Activated naive CD4-positive, alpha-beta T cell treated with anti-CD3 and anti-CD28 coated beads, Interleukin-2, amount 10 ng/mL, durations not matched to agents 7 days and 5 days (primary cell): Measurements from ENCODE around the gene TRIM26.
"Not testable (repeated sequence)": the region's sequence is repeated elsewhere in the genome, so short reads cannot be mapped to it uniquely, and the experiment has no call there.

Source experiments
- CTCF ChIA-PET: fragments of 350-600 bp; sonication (Branson Sonifier 250); formaldehyde crosslinking; loops from one replicate; lab custom pipeline; 2021; ENCODE audit warnings: antibody characterized with exemption; lab: Charles Lee
- DNase-seq: peaks from one replicate; pipeline ENCODE4 v3.0.0-alpha.2; 2020
- H3K27ac Mint-ChIP-seq: one replicate; pipeline ENCODE4 v1.8.0; 2021; ENCODE audit warnings: mild to moderate bottlenecking, moderate library complexity, mixed read lengths
- H3K27me3 Mint-ChIP-seq: one replicate; pipeline ENCODE4 v1.8.0; 2021; ENCODE audit warnings: mild to moderate bottlenecking, mixed read lengths
- H3K36me3 Mint-ChIP-seq: one replicate; pipeline ENCODE4 v1.8.0; 2021; ENCODE audit warnings: mixed read lengths
- H3K4me1 Mint-ChIP-seq: one replicate; pipeline ENCODE4 v1.8.0; 2021; ENCODE audit warnings: mixed read lengths
- H3K4me3 Mint-ChIP-seq: one replicate; pipeline ENCODE4 v1.8.0; 2021; ENCODE audit warnings: mild to moderate bottlenecking, moderate library complexity, mixed read lengths
- H3K9me3 Mint-ChIP-seq: one replicate; pipeline ENCODE4 v1.8.0; 2021; ENCODE audit warnings: mixed read lengths

The TRIM26 gene

DNA sequence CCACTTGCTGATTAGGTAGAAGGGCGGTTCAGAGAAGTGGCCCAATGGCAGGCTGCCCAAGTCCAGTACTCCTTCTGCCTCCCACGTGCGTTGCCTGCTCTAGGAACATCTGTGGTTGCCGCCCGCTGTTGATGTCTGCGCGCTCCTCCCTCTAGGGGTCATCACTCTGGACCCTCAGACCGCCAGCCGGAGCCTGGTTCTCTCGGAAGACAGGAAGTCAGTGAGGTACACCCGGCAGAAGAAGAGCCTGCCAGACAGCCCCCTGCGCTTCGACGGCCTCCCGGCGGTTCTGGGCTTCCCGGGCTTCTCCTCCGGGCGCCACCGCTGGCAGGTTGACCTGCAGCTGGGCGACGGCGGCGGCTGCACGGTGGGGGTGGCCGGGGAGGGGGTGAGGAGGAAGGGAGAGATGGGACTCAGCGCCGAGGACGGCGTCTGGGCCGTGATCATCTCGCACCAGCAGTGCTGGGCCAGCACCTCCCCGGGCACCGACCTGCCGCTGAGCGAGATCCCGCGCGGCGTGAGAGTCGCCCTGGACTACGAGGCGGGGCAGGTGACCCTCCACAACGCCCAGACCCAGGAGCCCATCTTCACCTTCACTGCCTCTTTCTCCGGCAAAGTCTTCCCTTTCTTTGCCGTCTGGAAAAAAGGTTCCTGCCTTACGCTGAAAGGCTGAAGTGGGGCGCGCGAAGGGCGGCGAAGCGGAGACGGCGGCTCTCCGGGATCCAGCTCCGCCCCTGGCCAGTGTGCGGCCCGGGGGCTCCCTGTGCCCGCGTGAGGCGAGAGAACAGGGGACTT lies 41.3 kb downstream of the TRIM26 start:
- Mint-ChIP-seq H3K27ac (no peak overlapping the region), H3K4me1 (peaks cover 18% of the 10 kb centered on the region), H3K4me3 (no peak overlapping the region), H3K9me3 (no peaks in the 10 kb centered on the region), H3K27me3 (peaks cover 74% of the 10 kb centered on the region), H3K36me3 (no peaks in the 10 kb centered on the region)
- DNase-seq, result no peak
- CTCF ChIA-PET, result interaction anchor here (1.0 to 2.2 kb wide), 5 partner anchors 29 to 70 kb away, joined by 4 to 13 read pairs (median 6); no protein-coding TSS in a partner anchor

DNA sequence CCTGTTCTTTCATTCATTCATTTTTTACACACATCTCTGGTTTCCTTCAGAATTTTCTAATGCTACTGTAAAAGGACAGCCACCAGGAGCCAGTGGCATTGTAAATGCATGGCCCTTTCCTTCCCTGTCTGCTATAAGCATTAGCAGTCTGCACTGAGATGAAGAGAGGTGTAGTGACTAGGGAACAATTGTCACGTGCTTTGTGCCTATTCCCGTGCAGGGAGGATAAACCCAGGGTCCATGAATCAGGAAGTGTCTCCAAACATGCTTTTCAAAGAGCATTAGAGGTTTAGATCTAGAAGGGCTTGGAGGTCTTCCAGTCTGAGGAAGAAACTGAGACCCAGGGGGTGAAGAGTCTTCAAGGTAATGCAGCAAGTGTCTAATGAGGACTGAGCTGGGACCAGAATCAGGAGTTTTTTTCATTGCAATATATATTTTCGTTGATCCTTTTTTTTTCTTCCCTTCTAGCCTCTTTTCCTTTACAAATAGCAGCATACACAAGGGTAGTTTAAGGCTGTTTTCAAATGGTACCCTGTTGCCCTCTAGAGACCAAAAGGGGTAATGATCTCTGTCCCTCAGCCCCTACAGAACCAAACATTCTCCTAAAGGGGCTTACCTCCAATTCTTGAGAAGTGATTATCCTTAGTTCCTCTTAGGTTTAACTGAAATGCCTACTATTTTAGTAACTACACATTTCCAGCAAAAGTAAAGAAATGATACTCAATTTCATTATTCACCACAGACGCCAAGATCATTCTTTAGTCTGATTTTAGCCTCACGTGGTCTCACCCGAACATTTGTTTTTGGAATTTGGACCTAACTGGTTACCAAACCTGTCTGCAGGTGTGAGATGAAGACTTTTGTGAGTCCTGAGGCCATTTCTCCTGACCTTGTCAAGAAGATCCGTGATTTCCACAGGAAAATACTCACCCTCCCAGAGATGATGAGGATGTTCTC lies 43.3 kb downstream of the TRIM26 start:
- CTCF ChIA-PET, result interaction anchor here (1.2 to 2.2 kb wide), 5 partner anchors 18 to 67 kb away, joined by 3 to 13 read pairs (median 6); no protein-coding TSS in a partner anchor
- Mint-ChIP-seq H3K4me1 (peaks cover 21% of the 10 kb centered on the region), H3K27ac (no peak overlapping the region), H3K4me3 (no peak overlapping the region), H3K36me3 (no peaks in the 10 kb centered on the region), H3K27me3 (peaks cover 56% of the 10 kb centered on the region), H3K9me3 (no peaks in the 10 kb centered on the region)
- no peak for DNase-seq

DNA sequence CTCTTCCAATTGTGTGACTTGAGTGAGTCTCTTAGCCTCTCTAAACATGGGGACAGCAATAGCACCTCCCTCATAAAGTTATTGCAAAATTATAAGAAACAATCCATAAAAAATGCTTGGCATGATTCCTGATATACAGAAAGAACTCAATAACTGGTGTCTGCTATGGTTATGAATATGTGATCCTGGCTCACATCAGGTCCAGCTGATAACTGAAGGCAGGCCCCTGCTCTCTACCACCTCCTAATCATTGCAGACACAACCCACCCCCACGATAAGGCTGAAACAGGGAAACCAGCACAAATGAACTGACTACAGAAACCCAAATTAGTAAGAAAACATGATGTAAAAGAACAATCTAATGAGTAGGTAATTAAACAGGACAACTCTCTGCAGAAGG lies 44.5 kb downstream of the TRIM26 start:
- Mint-ChIP-seq H3K9me3 (no peaks in the 10 kb centered on the region), H3K36me3 (no peaks in the 10 kb centered on the region), H3K4me1 (peaks cover 28% of the 10 kb centered on the region), H3K27me3 (peaks cover 60% of the 10 kb centered on the region), H3K4me3 (no peak overlapping the region), H3K27ac (no peak overlapping the region)
- DNase-seq, result no peak
- CTCF ChIA-PET, result interaction anchor here (0.9 to 3.7 kb wide), 8 partner anchors 18 to 98 kb away, joined by 3 to 41 read pairs (median 4); no protein-coding TSS in a partner anchor

DNA sequence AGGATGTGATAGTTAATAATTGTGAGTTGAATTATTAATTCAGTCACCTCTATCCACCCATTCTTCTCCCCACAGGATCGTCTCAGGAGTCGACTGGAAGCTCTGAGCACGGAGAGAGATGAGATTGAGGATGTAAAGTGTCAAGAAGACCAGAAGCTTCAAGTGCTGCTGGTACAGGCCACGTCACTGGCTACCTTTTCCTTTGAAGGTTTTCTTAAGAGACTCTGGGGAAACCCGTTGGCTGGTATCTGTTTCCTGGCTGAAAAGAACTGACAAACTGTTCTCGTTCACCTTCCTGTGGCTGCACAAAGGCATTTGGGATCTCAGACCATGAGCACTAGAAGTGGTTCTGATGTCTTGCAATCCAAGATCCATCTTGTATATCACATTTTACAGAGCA lies 46.1 kb downstream of the TRIM26 start:
- peaks cover 56% of the 10 kb centered on the region for H3K27me3 Mint-ChIP-seq
- H3K27ac Mint-ChIP-seq, result no peak overlapping the region
- H3K9me3 Mint-ChIP-seq, result no peaks in the 10 kb centered on the region
- H3K4me1 Mint-ChIP-seq, result peaks cover 42% of the 10 kb centered on the region
- CTCF ChIA-PET, result interaction anchor here (0.9 to 3.7 kb wide), 6 partner anchors 36 to 319 kb away, joined by 3 to 41 read pairs (median 6); no protein-coding TSS in a partner anchor
- no peak overlapping the region for H3K4me3 Mint-ChIP-seq
- no peaks in the 10 kb centered on the region for H3K36me3 Mint-ChIP-seq
- DNase-seq, result peak; percentile 40

DNA sequence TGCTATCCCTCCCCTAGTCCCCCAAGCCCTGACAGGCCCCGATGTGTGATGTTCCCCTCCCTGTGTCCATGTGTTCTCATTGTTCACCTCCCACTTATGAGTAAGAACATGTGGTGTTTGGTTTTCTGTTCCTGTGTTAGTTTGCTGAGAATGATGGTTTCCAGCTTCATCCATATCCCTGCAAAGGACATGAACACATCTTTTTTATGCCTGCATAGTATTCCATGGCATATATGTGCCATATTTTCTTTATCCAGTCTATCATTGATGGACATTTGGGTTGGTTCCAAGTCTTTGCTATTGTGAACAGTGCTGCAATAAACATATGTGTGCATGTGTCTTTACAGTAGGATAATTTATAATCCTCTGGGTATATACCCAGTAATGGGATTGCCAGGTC lies 48.0 kb downstream of the TRIM26 start:
- H3K4me3 Mint-ChIP-seq, H3K27ac Mint-ChIP-seq, DNase-seq, H3K9me3 Mint-ChIP-seq, H3K36me3 Mint-ChIP-seq: not testable (repeated sequence)
- CTCF ChIA-PET, result interaction anchor here (3.7 kb wide), 1 partner anchor 61 kb away, joined by 41 read pairs; no protein-coding TSS in a partner anchor
- H3K27me3 Mint-ChIP-seq, result peaks cover 46% of the 10 kb centered on the region
- peaks cover 37% of the 10 kb centered on the region for H3K4me1 Mint-ChIP-seq

DNA sequence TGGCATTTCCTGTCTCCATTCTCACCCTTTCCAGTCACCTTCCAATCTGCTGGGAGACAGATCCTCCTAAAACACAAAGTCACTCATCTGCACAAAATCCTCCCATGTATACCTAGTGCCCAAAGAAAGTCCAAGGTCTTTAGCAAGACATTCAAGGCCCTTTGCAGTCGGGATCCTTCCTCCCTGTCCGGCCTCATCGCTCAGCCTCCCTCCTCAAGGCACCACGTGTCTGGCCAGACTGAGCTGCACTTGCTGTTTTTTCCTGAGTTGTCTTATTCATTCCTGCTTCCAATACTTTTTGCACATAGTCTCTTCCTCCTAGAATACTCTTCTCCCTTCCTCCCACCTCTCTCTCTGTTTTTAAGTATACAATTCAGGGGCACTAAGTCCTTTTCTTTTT lies 48.5 kb downstream of the TRIM26 start:
- no peak for DNase-seq
- Mint-ChIP-seq H3K4me1 (peaks cover 37% of the 10 kb centered on the region), H3K27ac (no peak overlapping the region), H3K9me3 (no peaks in the 10 kb centered on the region), H3K27me3 (peaks cover 42% of the 10 kb centered on the region), H3K4me3 (no peak overlapping the region), H3K36me3 (no peaks in the 10 kb centered on the region)
- CTCF ChIA-PET, result interaction anchor here (0.7 kb wide), 1 partner anchor 59 kb away, joined by 3 read pairs; no protein-coding TSS in a partner anchor

GRCh38 chr6:30163918-30164654 lies 49.1 kb downstream of the TRIM26 start:
- Mint-ChIP-seq H3K27ac (no peak overlapping the region), H3K36me3 (no peaks in the 10 kb centered on the region), H3K4me3 (no peak overlapping the region), H3K27me3 (peaks cover 42% of the 10 kb centered on the region), H3K9me3 (no peaks in the 10 kb centered on the region), H3K4me1 (peaks cover 37% of the 10 kb centered on the region)
- CTCF ChIA-PET, result interaction anchor here (0.7 kb wide), 1 partner anchor 58 kb away, joined by 3 read pairs; no protein-coding TSS in a partner anchor
- DNase-seq, result no peak

DNA sequence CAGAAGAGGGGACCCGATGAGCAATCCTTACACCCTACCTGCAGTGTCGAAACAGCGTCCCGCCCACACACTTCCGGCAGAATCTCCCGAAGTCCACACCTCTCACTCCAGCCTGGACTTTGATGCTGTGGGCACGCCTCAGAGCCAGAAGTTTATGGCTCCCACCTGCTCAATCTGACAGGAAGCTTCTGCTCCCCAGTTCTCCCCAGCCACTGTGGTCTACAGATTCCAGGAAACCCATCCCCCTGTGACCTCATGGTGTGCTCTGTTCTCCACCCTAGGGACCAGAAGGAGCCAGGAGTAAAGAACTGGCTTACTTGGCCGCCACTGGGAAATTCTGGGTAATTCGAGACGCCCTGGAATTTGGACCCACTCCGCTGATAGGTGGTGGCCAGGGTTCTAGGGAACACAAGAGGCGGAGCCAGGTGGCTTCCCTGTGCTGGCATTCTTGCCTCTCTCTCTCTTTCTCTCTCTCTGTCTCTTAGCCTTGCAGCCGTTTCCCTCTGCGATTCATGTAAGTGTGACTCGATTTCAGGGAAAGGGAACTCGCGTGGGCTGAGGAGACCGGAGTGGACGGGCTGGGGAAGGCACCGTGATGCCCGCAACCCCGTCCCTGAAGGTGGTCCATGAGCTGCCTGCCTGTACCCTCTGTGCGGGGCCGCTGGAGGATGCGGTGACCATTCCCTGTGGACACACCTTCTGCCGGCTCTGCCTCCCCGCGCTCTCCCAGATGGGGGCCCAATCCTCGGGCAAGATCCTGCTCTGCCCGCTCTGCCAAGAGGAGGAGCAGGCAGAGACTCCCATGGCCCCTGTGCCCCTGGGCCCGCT lies 49.9 kb downstream of the TRIM26 start, which contains the start of gene TRIM15:
TSS of gene TRIM15 (plus strand) at position 457 of the 828 bp plus-strand sequence. CDS start at position 596, 139 bp downstream.
- Mint-ChIP-seq H3K27ac (no peak within 1 kb of the TSS), H3K27me3 (peaks cover 47% of the 10 kb centered on the region), H3K4me1 (peaks cover 38% of the 10 kb centered on the region), H3K36me3 (no peaks in the 10 kb centered on the region), H3K4me3 (no peak within 1 kb of the TSS), H3K9me3 (no peaks in the 10 kb centered on the region)
- CTCF ChIA-PET, result no interaction called here
- peak; percentile 52 for DNase-seq

DNA sequence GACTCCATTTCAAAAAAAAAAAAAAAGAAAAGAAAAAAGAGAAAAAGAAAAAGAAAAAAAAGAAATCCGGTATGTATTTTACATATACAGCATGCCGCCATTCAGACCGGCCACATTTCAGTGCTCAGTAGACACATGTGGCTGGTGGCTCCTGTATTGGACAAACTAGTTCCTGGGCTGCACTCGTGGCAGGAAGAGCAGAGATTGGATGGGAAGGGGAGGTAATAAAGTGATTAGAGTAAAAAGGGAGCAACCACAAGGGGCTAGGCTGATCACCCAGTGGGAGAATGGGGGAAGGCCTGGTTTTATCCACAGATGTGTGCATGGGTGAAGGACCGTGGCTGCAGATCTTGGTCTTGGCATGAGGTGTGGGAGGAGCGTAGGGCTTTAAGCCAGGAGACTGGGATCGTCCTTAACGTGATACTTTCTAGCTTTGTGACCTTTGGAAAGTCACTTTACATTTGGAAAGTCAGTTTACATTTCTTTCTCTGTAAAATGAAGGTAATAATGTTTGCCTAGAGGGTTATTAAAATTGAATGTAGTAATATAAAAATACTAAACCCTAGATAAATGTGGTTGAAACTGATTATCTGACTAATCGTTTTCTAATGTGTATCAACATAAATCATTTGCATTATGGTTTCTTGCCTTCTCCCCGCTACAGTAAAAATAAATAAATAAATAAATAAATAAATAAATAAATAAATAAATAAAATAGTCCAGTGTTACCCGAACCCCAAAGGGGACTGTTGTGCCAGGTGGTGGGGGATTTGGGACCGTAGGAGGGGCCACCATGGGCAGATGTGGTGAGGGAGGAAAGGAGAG lies 50.7 kb downstream of the TRIM26 start:
- CTCF ChIA-PET, result no interaction called here
- Mint-ChIP-seq H3K36me3 (no peaks in the 10 kb centered on the region), H3K4me3 (no peak overlapping the region), H3K27ac (no peak overlapping the region), H3K27me3 (peaks cover 48% of the 10 kb centered on the region), H3K9me3 (no peaks in the 10 kb centered on the region), H3K4me1 (peaks cover 32% of the 10 kb centered on the region)
- no peak for DNase-seq

GRCh38 chr6:30160785-30161531 lies 52.2 kb downstream of the TRIM26 start, which contains the start of gene TRIM10:
Gene TRIM10, minus strand, starts transcription at chr6:30161211. Its CDS starts 353 bp downstream, at chr6:30160858.
- DNase-seq, result no peak
- H3K27me3 Mint-ChIP-seq, result peaks cover 56% of the 10 kb centered on the region
- no peaks in the 10 kb centered on the region for H3K9me3 Mint-ChIP-seq
- no peak within 1 kb of the TSS for H3K4me3 Mint-ChIP-seq
- CTCF ChIA-PET, result no interaction called here
- H3K36me3 Mint-ChIP-seq, result no peaks in the 10 kb centered on the region
- H3K4me1 Mint-ChIP-seq, result peaks cover 25% of the 10 kb centered on the region
- peak within 1 kb of the TSS; percentile 37 for H3K27ac Mint-ChIP-seq

- Mint-ChIP-seq H3K36me3 (no peaks in the 10 kb centered on the region), H3K9me3 (no peaks in the 10 kb centered on the region), H3K4me3 (no peak overlapping the region), H3K4me1 (peaks cover 25% of the 10 kb centered on the region), H3K27me3 (peaks cover 59% of the 10 kb centered on the region), H3K27ac (no peak overlapping the region)
- DNase-seq, result no peak
- CTCF ChIA-PET, result no interaction called here
Measured at GRCh38 chr6:30160008-30160784, 53.0 kb downstream of the TRIM26 start.
